HepG2 (cell line): ENCODE results near the gene GALNT18. TPM values are rescaled to one million over a fixed set of nuclear protein-coding genes. Genes with fewer than 3 reads are reported as not detected.

Experiments
- ATAC-seq: fragments of 200-7000 bp; cut with Tn5 transposase; 3 replicates; pipeline ENCODE4 v1.9.1; 2020; ENCODE audit warnings: mild to moderate bottlenecking, moderate library complexity
- BruUV-seq: library from RNA; stranded (reverse); fragments of 400-500 nt; replicated peaks from 2 replicates; lab custom pipeline; 2021; lab: Mats Ljungman, UMichigan
- CTCF ChIA-PET: fragments of 300-600 bp; formaldehyde crosslinking; extraction: SDS; loops from one replicate; lab custom pipeline; 2021; ENCODE audit warnings: low total read pairs, inconsistent platforms, low intra/inter-chr PET ratio; lab: Yijun Ruan, JAX
- POLR2A ChIA-PET: fragments of 350-600 bp; sonication (Branson Sonifier 250); formaldehyde crosslinking; loops from one replicate; lab custom pipeline; 2020; ENCODE audit warnings: antibody characterized with exemption, inconsistent platforms; lab: Yijun Ruan, JAX
- DNase-seq: peaks from one replicate; pipeline ENCODE4 v3.0.0-alpha.2; 2015; ENCODE audit warnings: low spot score
- FAIRE-seq: peaks from 3 replicates; lab custom pipeline; 2011; peaks lifted over from hg19 to GRCh38; lab: Jason Lieb, UNC
- H2AFZ ChIP-seq: one replicate; pipeline ENCODE4 v1.6.1; 2011; ENCODE audit warnings: low read length, inconsistent platforms
- H3K27ac ChIP-seq: fragments of 300-600 bp; 3 replicates; pipeline ENCODE4 v1.8.0; 2011; ENCODE audit warnings: mixed run types, mild to moderate bottlenecking, mixed read lengths, low read length, inconsistent platforms; ENCODE audit not compliant: insufficient read depth; ENCODE audit errors: extremely low read length
- H3K27me3 ChIP-seq, 2 experiments: fragments of 200-600 bp in 1 of 2; 2 replicates in 1 of 2; 3 replicates in 1 of 2; pipeline versions ENCODE4 v1.6.0 to v1.8.0; 2011; ENCODE audit warnings: low read length in 2 of 2, mild to moderate bottlenecking in 2 of 2, moderate library complexity in 2 of 2, inconsistent platforms in 1 of 2; ENCODE audit not compliant: insufficient read depth in 2 of 2, control insufficient read depth in 1 of 2
- H3K36me3 ChIP-seq, 2 experiments: fragments of 200-600 bp in 1 of 2; replicated peaks in 1 of 2; 2 replicates in 1 of 2; 3 replicates in 1 of 2; pipeline versions ENCODE4 v1.5.1 to v1.8.0; 2011; ENCODE audit warnings: low read length in 2 of 2, inconsistent platforms in 1 of 2; ENCODE audit not compliant: insufficient read depth in 2 of 2, control insufficient read depth in 1 of 2
- H3K4me1 ChIP-seq: 2 replicates; pipeline ENCODE4 v1.5.1; 2012; ENCODE audit warnings: low read length, inconsistent platforms; ENCODE audit not compliant: insufficient read depth
- H3K4me2 ChIP-seq: 2 replicates; pipeline ENCODE4 v1.6.0; 2011; ENCODE audit warnings: low read depth, low read length, inconsistent platforms
- H3K4me3 ChIP-seq, 3 experiments: fragments of 200-600 bp in 1 of 3; sonication (generic), shearing (Covaris generic) in 1 of 3; replicated peaks in 1 of 3; 2 replicates each; pipeline ENCODE4 v1.5.1; 2011 to 2016; ENCODE audit warnings: low read length in 3 of 3, inconsistent platforms in 2 of 3, low read depth in 2 of 3, mild to moderate bottlenecking in 2 of 3, control low read depth in 1 of 3, mixed read lengths in 1 of 3; ENCODE audit not compliant: insufficient read depth in 1 of 3
- H3K79me2 ChIP-seq: one replicate; pipeline ENCODE4 v1.6.1; 2011; ENCODE audit warnings: low read length, inconsistent platforms; ENCODE audit not compliant: insufficient read depth
- H3K9ac ChIP-seq: 2 replicates; pipeline ENCODE4 v1.6.0; 2011; ENCODE audit warnings: mild to moderate bottlenecking, low read depth, low read length, inconsistent platforms; ENCODE audit not compliant: insufficient read depth
- H3K9me3 ChIP-seq: 2 replicates; pipeline ENCODE4 v1.5.1; 2012; ENCODE audit warnings: mild to moderate bottlenecking, low read length
- H4K20me1 ChIP-seq: 2 replicates; pipeline ENCODE4 v1.6.0; 2011; ENCODE audit warnings: inconsistent platforms, mild to moderate bottlenecking, low read length, moderate library complexity; ENCODE audit not compliant: insufficient read depth
- HNRNPH1 ChIP-seq: fragments of 200-400 bp; formaldehyde crosslinking; optimal IDR thresholded peaks from 2 replicates; pipeline ENCODE3; 2017; ENCODE audit warnings: mild to moderate bottlenecking, low read depth, low read length
- SPEN ChIP-seq: sonication (generic); formaldehyde crosslinking; IDR thresholded peaks from 2 replicates; pipeline ENCODE4 v1.5.1; 2020; ENCODE audit warnings: low read depth, mild to moderate bottlenecking, missing genetic modification reagents
- TOE1 ChIP-seq: sonication (generic); formaldehyde crosslinking; IDR thresholded peaks from 2 replicates; pipeline ENCODE4 v1.4.0; 2020; ENCODE audit warnings: mild to moderate bottlenecking, missing genetic modification reagents
- ZBTB2 ChIP-seq: sonication (generic); formaldehyde crosslinking; IDR thresholded peaks from 2 replicates; pipeline ENCODE4 v1.8.0; 2022; ENCODE audit warnings: low read depth, missing genetic modification reagents
- ZBTB4 ChIP-seq: sonication (generic); formaldehyde crosslinking; IDR thresholded peaks from 2 replicates; pipeline ENCODE4 v1.4.0; 2020; ENCODE audit warnings: missing genetic modification reagents, mild to moderate bottlenecking, borderline replicate concordance
- ZBTB8A ChIP-seq: sonication (generic); formaldehyde crosslinking; IDR thresholded peaks from 2 replicates; pipeline ENCODE4 v1.4.0; 2020; ENCODE audit warnings: mild to moderate bottlenecking, low read depth, missing genetic modification reagents, borderline replicate concordance
- ZNF615 ChIP-seq: sonication (generic); formaldehyde crosslinking; IDR thresholded peaks from 2 replicates; pipeline ENCODE4 v1.5.0; 2020; ENCODE audit warnings: mild to moderate bottlenecking, missing genetic modification reagents, borderline replicate concordance
- ZNF772 ChIP-seq: sonication (generic); formaldehyde crosslinking; IDR thresholded peaks from 2 replicates; pipeline ENCODE4 v1.5.0; 2020; ENCODE audit warnings: mild to moderate bottlenecking, missing genetic modification reagents
- ZNF776 ChIP-seq: sonication (generic); formaldehyde crosslinking; IDR thresholded peaks from 2 replicates; pipeline ENCODE4 v1.4.0; 2020; ENCODE audit warnings: mild to moderate bottlenecking, missing genetic modification reagents
- ZNF792 ChIP-seq: IDR thresholded peaks from 2 replicates; pipeline ENCODE4 v1.6.1; 2016
- ZXDC ChIP-seq: sonication (generic); formaldehyde crosslinking; IDR thresholded peaks from 2 replicates; pipeline ENCODE4 v1.5.0; 2020; ENCODE audit warnings: mild to moderate bottlenecking, missing genetic modification reagents
- WGBS: methylation state at CpG from one replicate; pipeline ENCODE4 v1.1.6; 2017; ENCODE audit warnings: low lambda C conversion rate; 5-methylcytosine and 5-hydroxymethylcytosine counted together
- in situ Hi-C: cut with HindIII; loops from 2 replicates; pipeline ENCODE4 v1.10.0; 2017; ENCODE audit warnings: low pct_unique_long_range_greater_than_20kb; ENCODE audit not compliant: extremely low pct_ligation_motif_present
- intact Hi-C: fragments of 100-400 bp; cut with micrococcal nuclease; formaldehyde crosslinking; loops from one replicate; pipeline ENCODE4 v1.10.0; 2022; ENCODE audit not compliant: unreplicated experiment
- polyA plus RNA-seq, 8 experiments: library from polyadenylated mRNA; depleted of rRNA in 3 of 8; stranded (reverse) in 7 of 8; unstranded in 1 of 8; fragments of >200 nt; fragmentation: Illumina TruSeq in 4 of 8; extraction: Trizol in 4 of 8; gene quantifications; 2 replicates each; pipeline versions ENCODE4 v1.2.1 to v1.2.3, GENCODE V29; 2011 to 2016; ENCODE audit warnings: low read depth in 4 of 8, missing spikeins in 1 of 8, mixed read lengths in 1 of 8; ENCODE audit not compliant: insufficient read depth in 1 of 8
- total RNA-seq, 5 experiments: library from RNA; depleted of rRNA; stranded (reverse); fragments of >200 nt; fragmentation: Illumina TruSeq; extraction: Trizol; gene quantifications; 2 replicates each; pipeline ENCODE4 v1.2.3, GENCODE V29; 2016; ENCODE audit warnings: low read depth in 1 of 5

The GALNT18 gene
- total and polyA plus RNA-seq, 2 of the 13 experiments (the other 11 are each of a cell fraction or from before 2014, with no cell fraction given), result 0.11 TPM; not detected in 1

- Histone ChIP-seq H3K9me3 (no peaks in the 10 kb centered on the region), H2AFZ (no peak overlapping the region), H3K27ac (no peak overlapping the region), H4K20me1 (no peaks in the 10 kb centered on the region), H3K36me3 (no peaks in the 10 kb centered on the region), H3K9ac (no peak overlapping the region), H3K4me2 (no peak overlapping the region), H3K4me3 (no peak overlapping the region), H3K4me1 (peaks cover 11% of the 10 kb centered on the region), H3K27me3 (peaks cover 1 to 11% of the 10 kb centered on the region in 2 experiments; a peak in 2 of 5 replicates), H3K79me2 (no peaks in the 10 kb centered on the region)
- no TSS peak for BruUV-seq
- WGBS, result 21% methylated on average over 4 of the region's 4 CpGs
- ChIA-PET CTCF (no interaction called here), POLR2A (no interaction called here)
- intact Hi-C loops, result no loop called here
- ATAC-seq, result no peak
- no peak for TF ChIP-seq ZNF615 (CRISPR knock-in tag)
- in situ Hi-C loops, result no loop called here
- FAIRE-seq, result no peak
- no peak for DNase-seq
These were observed 337.3 kb downstream of the GALNT18 start for GRCh38 chr11:11284481-11284880.

GRCh38 chr11:11281626-11282025 is 340.2 kb downstream of the GALNT18 start:
- BruUV-seq, result no TSS peak
- WGBS, result 39% methylated on average over 5 of the region's 5 CpGs
- Histone ChIP-seq H3K9me3 (no peaks in the 10 kb centered on the region), H3K27ac (no peak overlapping the region), H3K36me3 (no peaks in the 10 kb centered on the region), H3K4me3 (no peak overlapping the region), H3K9ac (no peak overlapping the region), H3K79me2 (no peaks in the 10 kb centered on the region), H4K20me1 (no peaks in the 10 kb centered on the region), H2AFZ (no peak overlapping the region), H3K27me3 (peaks cover 1 to 11% of the 10 kb centered on the region in 2 experiments; a peak in 2 of 5 replicates), H3K4me2 (no peak overlapping the region), H3K4me1 (peaks cover 11% of the 10 kb centered on the region)
- no peak for DNase-seq
- FAIRE-seq, result no peak
- in situ Hi-C loops, result no loop called here
- ATAC-seq, result no peak
- intact Hi-C loops, result no loop called here
- ChIA-PET CTCF (no interaction called here), POLR2A (no interaction called here)
- TF ChIP-seq ZNF792 (CRISPR knock-in tag) (no peak), TOE1 (no peak), ZBTB8A (CRISPR knock-in tag) (no peak), ZNF772 (CRISPR knock-in tag) (no peak), ZNF776 (CRISPR knock-in tag) (no peak), SPEN (CRISPR knock-in tag) (no peak), ZBTB2 (CRISPR knock-in tag) (no peak), ZBTB4 (CRISPR knock-in tag) (no peak), HNRNPH1 (no peak), ZXDC (CRISPR knock-in tag) (no peak)
